Vagina (tissue), 2 donors: Measurements from ENCODE around the gene LIMK1. TPM values are rescaled to one million over a fixed set of nuclear protein-coding genes. Genes with fewer than 3 reads are reported as not detected.

ENCODE experiments used
- DNase-seq, 2 donors: peaks; one replicate each; pipeline ENCODE4 v3.0.0-alpha.2; 2017; ENCODE audit errors: extremely low spot score in 2 of 2
- H3K27ac ChIP-seq: fragments of 200-600 bp; sonication (generic); one replicate; pipeline ENCODE4 v1.5.1; 2019
- H3K27me3 ChIP-seq: fragments of 200-600 bp; sonication (generic); one replicate; pipeline ENCODE4 v1.5.1; 2019
- H3K36me3 ChIP-seq, 2 donors: fragments of 200-600 bp; sonication (generic); one replicate each; pipeline ENCODE4 v1.5.1; 2017 to 2019
- H3K4me1 ChIP-seq: fragments of 200-600 bp; sonication (generic); one replicate; pipeline ENCODE4 v1.5.1; 2019
- H3K4me3 ChIP-seq, 2 donors: fragments of 200-600 bp; sonication (generic); 1 replicate in 1 of 2; 2 replicates in 1 of 2; pipeline ENCODE4 v1.5.1; 2016 to 2019
- H3K9me3 ChIP-seq: fragments of 200-600 bp; sonication (generic); one replicate; pipeline ENCODE4 v1.5.1; 2019
- POLR2A ChIP-seq, 2 donors: fragments of 450-650 bp; IDR thresholded peaks; one replicate each; pipeline ENCODE4 v1.6.1; 2017; ENCODE audit warnings: antibody characterized with exemption in 2 of 2, mild to moderate bottlenecking in 2 of 2, moderate library complexity in 2 of 2
- POLR2AphosphoS5 ChIP-seq, 2 donors: sonication (generic); formaldehyde crosslinking; IDR thresholded peaks; one replicate each; pipeline ENCODE4 v1.9.0; 2017; ENCODE audit warnings: antibody characterized with exemption in 2 of 2, mild to moderate bottlenecking in 2 of 2, low read depth in 1 of 2; ENCODE audit not compliant: insufficient read depth in 1 of 2
- intact Hi-C: fragments of 100-400 bp; cut with DNase I; formaldehyde crosslinking; loops from one replicate; pipeline ENCODE4 v1.15.1; 2023
- total RNA-seq: library from RNA; depleted of rRNA; stranded (reverse); fragments of >200 nt; gene quantifications from one replicate; pipeline ENCODE4 v1.2.3, GENCODE V29; 2016
- TF ChIP-seq, protein P1 (sequence below), 3 experiments: fragments of 450-650 bp in 2 of 3; fragments of 200-600 bp in 1 of 3; sonication (generic) in 1 of 3; IDR thresholded peaks; one replicate each; pipeline ENCODE4 v1.5.1; 2017 to 2019; ENCODE audit warnings: antibody characterized with exemption in 3 of 3, mild to moderate bottlenecking in 2 of 3, moderate library complexity in 2 of 3

Gene LIMK1
- total RNA-seq, 1 donor from 2014 or later = 28.2 TPM

DNA sequence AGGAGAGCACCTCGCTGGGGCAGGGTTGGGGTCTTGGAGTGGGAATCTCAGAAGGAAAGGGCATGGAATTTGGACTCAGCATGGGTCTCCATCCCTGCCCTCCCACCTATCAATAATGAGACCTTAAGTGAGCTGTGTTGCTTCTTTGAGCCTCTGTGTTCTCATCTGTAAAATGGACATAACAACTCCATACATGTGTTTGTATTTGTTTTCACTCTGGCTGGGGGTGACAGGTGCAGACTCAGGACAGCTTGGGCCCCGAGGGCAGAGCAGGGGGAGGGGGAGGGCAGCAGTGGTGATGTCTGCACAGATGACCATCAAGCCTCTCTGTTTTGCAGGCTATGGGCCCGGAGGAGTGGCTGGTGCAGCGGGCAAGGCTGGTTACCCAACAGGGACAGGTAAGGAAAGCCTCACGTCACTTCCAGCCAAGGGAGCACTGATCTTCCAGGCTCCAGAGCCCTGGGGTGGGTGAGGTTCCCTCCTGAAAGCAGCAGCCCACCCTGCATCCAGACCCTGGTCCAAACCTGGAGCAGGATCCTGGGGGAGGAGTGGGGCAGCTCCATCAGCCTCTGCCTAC lies 35.7 kb upstream of the LIMK1 start:
- DNase-seq = no peak
- intact Hi-C loops = no loop called here
- H3K9me3 ChIP-seq = no peaks in the 10 kb centered on the region
- TF ChIP-seq POLR2A (IDR thresholded peaks at IDR 0.05) (no peak), POLR2AphosphoS5 (IDR thresholded peaks at IDR 0.05; ENCODE audit: insufficient read depth in 1 of 2, low read depth in 1 of 2) (no peak)
- TF ChIP-seq, protein P1, sequence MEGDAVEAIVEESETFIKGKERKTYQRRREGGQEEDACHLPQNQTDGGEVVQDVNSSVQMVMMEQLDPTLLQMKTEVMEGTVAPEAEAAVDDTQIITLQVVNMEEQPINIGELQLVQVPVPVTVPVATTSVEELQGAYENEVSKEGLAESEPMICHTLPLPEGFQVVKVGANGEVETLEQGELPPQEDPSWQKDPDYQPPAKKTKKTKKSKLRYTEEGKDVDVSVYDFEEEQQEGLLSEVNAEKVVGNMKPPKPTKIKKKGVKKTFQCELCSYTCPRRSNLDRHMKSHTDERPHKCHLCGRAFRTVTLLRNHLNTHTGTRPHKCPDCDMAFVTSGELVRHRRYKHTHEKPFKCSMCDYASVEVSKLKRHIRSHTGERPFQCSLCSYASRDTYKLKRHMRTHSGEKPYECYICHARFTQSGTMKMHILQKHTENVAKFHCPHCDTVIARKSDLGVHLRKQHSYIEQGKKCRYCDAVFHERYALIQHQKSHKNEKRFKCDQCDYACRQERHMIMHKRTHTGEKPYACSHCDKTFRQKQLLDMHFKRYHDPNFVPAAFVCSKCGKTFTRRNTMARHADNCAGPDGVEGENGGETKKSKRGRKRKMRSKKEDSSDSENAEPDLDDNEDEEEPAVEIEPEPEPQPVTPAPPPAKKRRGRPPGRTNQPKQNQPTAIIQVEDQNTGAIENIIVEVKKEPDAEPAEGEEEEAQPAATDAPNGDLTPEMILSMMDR (IDR thresholded peaks at IDR 0.05) = no peak
- H3K27me3 ChIP-seq = no peaks in the 10 kb centered on the region
- H3K4me3 ChIP-seq = no peak overlapping the region
- peaks cover 16% of the 10 kb centered on the region for H3K4me1 ChIP-seq
- H3K27ac ChIP-seq = no peak overlapping the region
- peaks cover 3 to 62% of the 10 kb centered on the region in 2 donors for H3K36me3 ChIP-seq

DNA sequence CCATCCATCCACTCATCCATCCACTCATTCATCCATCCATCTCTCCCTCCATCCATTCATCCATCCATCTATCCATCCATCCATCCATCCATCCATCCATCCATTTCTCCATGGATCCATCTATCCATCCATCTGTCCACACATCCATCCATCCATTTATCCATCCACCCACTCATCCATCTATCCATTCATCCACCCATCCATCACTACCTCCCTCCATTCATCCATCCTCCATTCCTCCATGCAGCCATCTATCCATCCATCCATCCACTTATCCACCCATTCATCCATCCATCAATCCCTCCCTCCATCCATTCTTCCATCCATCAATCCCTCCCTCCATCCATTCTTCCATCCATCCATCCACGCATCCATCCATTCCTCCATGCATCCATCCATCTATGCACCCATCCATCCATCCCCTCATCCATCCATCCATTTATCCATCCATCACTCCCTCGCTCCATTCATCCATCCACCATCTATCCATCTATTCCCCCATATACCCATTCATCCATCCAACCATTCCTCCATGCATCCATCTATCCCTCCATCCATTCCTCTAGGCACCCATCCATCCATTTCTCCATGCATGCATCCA lies 34.5 kb upstream of the LIMK1 start:
- DNase-seq = no peak
- TF ChIP-seq, protein P1 (IDR thresholded peaks at IDR 0.05) = no peak
- TF ChIP-seq POLR2AphosphoS5 (IDR thresholded peaks at IDR 0.05; ENCODE audit: insufficient read depth in 1 of 2, low read depth in 1 of 2) (no peak), POLR2A (IDR thresholded peaks at IDR 0.05) (no peak)
- peaks cover 3 to 67% of the 10 kb centered on the region in 2 donors for H3K36me3 ChIP-seq
- no peaks in the 10 kb centered on the region for H3K27me3 ChIP-seq
- no peaks in the 10 kb centered on the region for H3K9me3 ChIP-seq
- peaks cover 4% of the 10 kb centered on the region for H3K4me1 ChIP-seq
- no peak overlapping the region for H3K4me3 ChIP-seq
- intact Hi-C loops = no loop called here
- no peak overlapping the region for H3K27ac ChIP-seq

DNA sequence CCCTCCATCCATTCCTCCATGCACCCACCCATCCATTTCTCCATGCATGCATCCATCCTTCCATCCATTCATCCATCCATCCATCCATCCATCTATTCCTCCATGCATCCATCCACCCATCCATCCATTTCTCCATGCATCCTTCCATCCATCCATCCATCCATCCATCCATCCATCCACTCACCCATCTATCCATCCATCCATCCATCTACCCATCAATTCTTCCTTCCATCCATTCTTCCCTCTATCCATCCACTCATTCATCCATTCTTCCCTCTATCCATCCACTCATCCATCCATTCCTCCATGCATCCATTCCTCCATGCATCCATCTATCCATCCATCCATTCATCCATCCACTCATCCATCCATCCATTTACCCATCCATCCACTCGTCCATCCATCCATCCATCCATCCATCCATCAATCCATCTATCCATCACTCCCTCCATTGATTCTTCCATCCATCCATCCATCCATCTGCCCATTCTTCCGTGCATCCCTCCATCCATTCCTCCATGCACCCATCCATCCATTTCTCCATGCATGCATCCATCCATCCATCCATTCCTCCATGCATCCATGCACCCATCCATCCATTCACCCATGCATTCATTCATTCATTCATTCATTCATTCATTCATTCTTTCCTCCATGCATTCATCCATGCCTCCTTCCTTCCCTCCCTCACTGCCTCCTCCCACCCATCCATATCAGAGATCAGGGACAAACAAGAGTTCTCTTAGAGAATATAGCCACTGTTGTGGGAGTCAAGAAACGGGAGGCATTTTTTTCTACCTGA lies 33.4 kb upstream of the LIMK1 start:
- H3K27ac ChIP-seq = no peak overlapping the region
- peaks cover 3 to 67% of the 10 kb centered on the region in 2 donors for H3K36me3 ChIP-seq
- no peak for TF ChIP-seq POLR2AphosphoS5 (IDR thresholded peaks at IDR 0.05; ENCODE audit: insufficient read depth in 1 of 2, low read depth in 1 of 2)
- TF ChIP-seq POLR2A (IDR thresholded peaks at IDR 0.05) = no peak
- TF ChIP-seq, protein P1 (IDR thresholded peaks at IDR 0.05) = no peak
- H3K4me1 ChIP-seq = no peaks in the 10 kb centered on the region
- H3K27me3 ChIP-seq = no peaks in the 10 kb centered on the region
- DNase-seq = no peak
- no peak overlapping the region for H3K4me3 ChIP-seq
- H3K9me3 ChIP-seq = no peaks in the 10 kb centered on the region
- intact Hi-C loops = no loop called here

DNA sequence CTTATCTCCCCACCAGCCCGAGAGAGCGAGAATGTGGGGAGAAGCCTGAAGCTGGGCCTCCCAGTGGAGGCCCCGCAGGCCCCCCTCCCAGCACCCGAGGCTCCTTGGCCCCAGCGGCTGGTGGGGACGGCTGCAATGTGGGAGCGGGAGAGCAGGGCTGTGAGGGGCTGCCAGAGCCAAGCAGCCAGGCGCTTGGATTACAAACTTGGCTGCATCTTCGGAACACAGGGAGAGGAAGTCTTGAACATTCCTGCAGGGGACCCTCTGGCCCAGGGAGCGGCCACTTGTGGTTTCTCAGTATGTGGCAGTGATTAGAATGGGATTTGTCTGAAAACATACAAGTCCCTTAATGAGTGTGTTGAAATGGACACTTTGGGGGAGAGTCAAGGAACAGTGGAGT lies 32.4 kb upstream of the LIMK1 start:
- H3K36me3 ChIP-seq = peaks cover 3 to 62% of the 10 kb centered on the region in 2 donors
- H3K4me1 ChIP-seq = no peaks in the 10 kb centered on the region
- H3K9me3 ChIP-seq = no peaks in the 10 kb centered on the region
- DNase-seq = no peak
- H3K4me3 ChIP-seq = no peak overlapping the region
- TF ChIP-seq, protein P1 (IDR thresholded peaks at IDR 0.05) = peak in 1 of 3 experiments; percentile 1
- TF ChIP-seq POLR2A (IDR thresholded peaks at IDR 0.05) = no peak
- peak in 1 of 2 donors; percentile 47 for TF ChIP-seq POLR2AphosphoS5 (IDR thresholded peaks at IDR 0.05; ENCODE audit: insufficient read depth in 1 of 2, low read depth in 1 of 2)
- no peak overlapping the region for H3K27ac ChIP-seq
- intact Hi-C loops = no loop called here
- H3K27me3 ChIP-seq = no peaks in the 10 kb centered on the region
